Ovary (tissue), 3 donors: ENCODE measurements around the gene SPATA13.

Experiments
- EP300 ChIP-seq: sonication (generic); formaldehyde crosslinking; IDR thresholded peaks from one replicate; pipeline ENCODE4 v1.6.1; 2017; ENCODE audit warnings: antibody characterized with exemption
- POLR2A ChIP-seq: fragments of 450-650 bp; IDR thresholded peaks from one replicate; pipeline ENCODE4 v1.6.1; 2017; ENCODE audit warnings: antibody characterized with exemption, mild to moderate bottlenecking, moderate library complexity
- TF ChIP-seq, protein P1 (sequence below), 3 donors: fragments of 450-650 bp in 2 of 3; fragments of 200-600 bp in 1 of 3; IDR thresholded peaks; one replicate each; pipeline versions ENCODE4 v1.5.1 to v1.8.0; 2016 to 2022; ENCODE audit warnings: antibody characterized with exemption in 3 of 3, mild to moderate bottlenecking in 1 of 3
- donor health status: DM: no; HTN: no; CAD: no.

DNA sequence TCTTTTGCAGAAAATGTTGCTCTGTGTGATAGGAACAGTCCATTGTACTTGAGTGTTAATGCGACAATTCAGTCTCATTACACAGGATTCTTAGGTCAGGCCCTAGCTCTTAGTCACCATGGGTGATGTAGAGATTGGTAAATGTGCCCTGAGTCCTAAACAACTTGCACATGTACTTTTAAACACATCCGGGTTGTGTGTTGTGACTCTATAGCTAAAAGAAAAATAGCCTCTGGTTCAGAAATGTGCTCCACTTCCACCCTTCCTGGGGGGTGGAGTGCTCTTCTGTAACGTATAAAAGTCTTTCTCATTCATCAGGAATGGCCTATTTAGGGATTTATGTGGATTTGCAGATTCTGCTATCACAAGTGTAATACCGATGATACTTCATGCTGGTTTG is 5.2 kb downstream of the SPATA13 start:
- TF ChIP-seq POLR2A = no peak
- TF ChIP-seq, protein P1, sequence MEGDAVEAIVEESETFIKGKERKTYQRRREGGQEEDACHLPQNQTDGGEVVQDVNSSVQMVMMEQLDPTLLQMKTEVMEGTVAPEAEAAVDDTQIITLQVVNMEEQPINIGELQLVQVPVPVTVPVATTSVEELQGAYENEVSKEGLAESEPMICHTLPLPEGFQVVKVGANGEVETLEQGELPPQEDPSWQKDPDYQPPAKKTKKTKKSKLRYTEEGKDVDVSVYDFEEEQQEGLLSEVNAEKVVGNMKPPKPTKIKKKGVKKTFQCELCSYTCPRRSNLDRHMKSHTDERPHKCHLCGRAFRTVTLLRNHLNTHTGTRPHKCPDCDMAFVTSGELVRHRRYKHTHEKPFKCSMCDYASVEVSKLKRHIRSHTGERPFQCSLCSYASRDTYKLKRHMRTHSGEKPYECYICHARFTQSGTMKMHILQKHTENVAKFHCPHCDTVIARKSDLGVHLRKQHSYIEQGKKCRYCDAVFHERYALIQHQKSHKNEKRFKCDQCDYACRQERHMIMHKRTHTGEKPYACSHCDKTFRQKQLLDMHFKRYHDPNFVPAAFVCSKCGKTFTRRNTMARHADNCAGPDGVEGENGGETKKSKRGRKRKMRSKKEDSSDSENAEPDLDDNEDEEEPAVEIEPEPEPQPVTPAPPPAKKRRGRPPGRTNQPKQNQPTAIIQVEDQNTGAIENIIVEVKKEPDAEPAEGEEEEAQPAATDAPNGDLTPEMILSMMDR (IDR thresholded peaks at IDR 0.05) = no peak
- no peak for TF ChIP-seq EP300
